Hematopoietic multipotent progenitor cell (in vitro differentiated cells): ENCODE results near the gene PLA2G12B. TPM values are rescaled to one million over a fixed set of nuclear protein-coding genes. Genes with fewer than 3 reads are reported as not detected.
"Not testable (repeated sequence)": the region's sequence is repeated elsewhere in the genome, so short reads cannot be mapped to it uniquely, and the experiment has no call there.

Source experiments
- DNase-seq, 3 donors: peaks; one replicate each; pipeline ENCODE4 v3.0.0-alpha.2; 2011 to 2015; ENCODE audit warnings: low read depth in 2 of 3, low spot score in 2 of 3
- total RNA-seq: library from RNA; depleted of rRNA; stranded (reverse); fragments of >200 nt; gene quantifications from one replicate; pipeline ENCODE4 v1.2.3, GENCODE V29; 2012

The PLA2G12B gene, protein sequence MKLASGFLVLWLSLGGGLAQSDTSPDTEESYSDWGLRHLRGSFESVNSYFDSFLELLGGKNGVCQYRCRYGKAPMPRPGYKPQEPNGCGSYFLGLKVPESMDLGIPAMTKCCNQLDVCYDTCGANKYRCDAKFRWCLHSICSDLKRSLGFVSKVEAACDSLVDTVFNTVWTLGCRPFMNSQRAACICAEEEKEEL
- total RNA-seq, result not detected

GRCh38 chr10:72954596-72955554 is at the start of gene PLA2G12B:
TSS of gene PLA2G12B (minus strand) at chr10:72954806. CDS start at chr10:72954685, 121 bp downstream.
- no peak for DNase-seq

DNA sequence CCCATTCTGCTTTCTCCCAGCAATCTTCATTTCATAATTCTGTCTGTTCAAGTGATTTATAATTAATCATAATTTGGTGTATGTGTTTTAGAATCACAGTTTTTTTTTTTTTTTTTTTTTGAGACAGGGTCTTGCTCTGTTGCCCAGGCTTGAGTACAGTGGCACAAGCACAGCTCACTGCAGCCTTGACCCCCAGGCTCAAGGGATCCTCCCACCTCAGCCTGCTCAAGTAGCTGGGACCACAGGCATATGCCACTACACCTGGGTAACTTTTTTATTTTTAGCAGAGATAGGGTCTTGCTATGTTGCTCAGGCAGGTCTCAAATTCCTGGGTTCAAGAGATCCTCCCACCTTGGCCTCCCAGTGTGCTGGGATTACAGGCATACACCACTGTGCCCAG is 49.2 kb upstream of the PLA2G12B start:
- no peak for DNase-seq

DNA sequence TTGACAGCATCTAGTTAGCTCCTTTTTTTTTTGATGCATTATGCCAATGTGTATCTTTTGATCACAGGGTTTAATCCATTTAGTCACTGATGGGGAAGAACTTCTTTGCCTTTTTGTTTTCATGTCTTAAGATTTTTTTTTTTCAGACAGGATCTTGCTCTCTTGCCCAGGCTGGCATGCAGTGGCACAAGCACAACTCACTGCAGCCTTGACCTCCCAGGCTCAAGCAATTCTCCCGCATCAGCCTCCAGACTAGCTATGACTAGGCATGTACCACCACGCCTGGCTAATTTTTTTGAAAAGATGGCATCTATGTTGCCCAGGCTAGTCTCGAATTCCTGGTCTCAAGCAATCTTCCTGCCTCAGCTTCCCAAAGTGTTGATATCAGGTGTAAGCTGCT is 46.4 kb upstream of the PLA2G12B start:
- no peak for DNase-seq

DNA sequence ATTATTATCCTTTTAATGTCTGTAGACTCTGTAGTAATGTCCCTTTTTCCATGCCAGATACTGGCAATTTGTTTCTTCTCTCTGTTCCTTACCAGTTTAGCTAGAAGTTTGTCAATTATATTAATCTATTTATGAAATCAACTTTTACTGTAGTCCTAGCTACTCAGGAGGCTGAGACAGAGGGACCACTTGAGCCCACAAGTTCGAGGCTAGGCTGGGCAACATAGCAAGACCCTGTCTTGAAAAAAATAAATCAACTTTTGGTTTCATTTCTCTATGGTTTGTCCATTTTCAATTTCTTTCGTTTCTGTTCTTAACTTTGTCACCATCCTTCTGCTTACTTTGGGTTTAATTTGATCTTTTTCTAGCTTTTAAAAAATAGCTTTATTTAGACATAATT is 42.5 kb upstream of the PLA2G12B start:
- no peak for DNase-seq

DNA sequence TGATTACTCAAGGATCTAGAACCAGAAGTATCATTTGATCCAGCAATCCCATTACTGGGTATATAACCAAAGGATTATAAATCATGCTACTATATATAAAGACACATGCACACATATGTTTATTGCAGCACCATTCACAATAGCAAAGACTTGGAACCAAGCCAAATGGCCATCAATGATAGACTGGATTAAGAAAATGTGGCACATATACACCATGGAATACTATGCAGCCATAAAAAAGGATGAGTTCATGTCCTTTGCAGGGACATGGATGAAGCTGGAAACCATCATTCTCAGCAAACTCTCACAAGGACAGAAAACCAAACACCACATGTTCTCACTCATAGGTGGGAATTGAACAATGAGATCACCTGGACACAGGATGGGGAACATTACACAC is 40.9 kb upstream of the PLA2G12B start:
- not testable (repeated sequence) for DNase-seq

GRCh38 chr10:72989771-72990170 is 35.2 kb upstream of the PLA2G12B start:
- DNase-seq, result not testable (repeated sequence)

DNA sequence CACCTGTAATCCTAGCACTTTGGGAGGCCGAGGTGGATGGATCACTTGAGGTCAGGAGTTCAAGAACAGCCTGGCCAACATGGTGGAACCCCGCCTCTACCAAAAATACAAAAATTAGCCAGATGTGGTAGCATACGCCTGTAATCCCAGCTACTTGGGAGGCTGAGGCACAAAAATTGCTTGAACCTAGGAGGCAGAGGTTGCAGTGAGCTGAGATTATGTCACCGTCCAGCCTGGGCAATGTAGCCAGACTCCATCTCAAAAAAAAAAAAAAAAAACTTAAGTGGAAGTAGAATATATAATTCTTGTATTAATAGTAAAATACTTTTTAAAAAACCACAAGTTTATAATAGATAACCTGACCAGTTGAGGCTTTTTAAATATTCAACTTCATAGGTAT is 30.0 kb upstream of the PLA2G12B start:
- DNase-seq, result not testable (repeated sequence)

DNA sequence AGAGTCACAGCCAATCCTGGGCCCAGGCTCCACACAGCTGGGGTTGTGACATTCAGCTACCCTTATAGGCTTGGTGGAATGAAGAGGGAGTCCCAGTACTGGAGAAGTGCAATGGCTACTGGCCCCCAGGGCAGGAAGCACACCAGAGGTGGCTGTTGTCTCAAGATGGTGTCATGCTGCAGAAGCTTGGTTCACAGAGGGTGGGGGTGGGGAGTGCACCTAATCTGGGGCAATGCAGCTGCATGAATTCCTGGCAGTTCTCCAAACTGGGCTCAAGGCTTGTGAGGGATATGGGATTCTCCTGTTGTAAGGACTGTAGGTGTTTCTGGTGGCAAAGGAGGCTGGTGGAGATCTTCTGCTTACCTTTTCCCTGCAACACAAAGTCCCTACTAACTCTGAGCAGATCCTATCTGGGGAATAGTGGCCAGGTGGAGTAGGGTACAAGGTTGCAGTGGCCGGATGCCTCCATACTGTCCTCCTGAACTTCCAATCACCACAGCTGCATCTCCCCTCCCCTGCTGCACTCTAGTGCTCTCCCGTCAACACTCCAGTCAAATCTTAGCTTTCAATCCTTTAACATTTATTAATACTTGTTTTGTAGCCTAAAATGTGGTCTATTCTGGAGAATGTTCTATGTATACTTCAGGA is 27.4 kb upstream of the PLA2G12B start:
- no peak for DNase-seq

DNA sequence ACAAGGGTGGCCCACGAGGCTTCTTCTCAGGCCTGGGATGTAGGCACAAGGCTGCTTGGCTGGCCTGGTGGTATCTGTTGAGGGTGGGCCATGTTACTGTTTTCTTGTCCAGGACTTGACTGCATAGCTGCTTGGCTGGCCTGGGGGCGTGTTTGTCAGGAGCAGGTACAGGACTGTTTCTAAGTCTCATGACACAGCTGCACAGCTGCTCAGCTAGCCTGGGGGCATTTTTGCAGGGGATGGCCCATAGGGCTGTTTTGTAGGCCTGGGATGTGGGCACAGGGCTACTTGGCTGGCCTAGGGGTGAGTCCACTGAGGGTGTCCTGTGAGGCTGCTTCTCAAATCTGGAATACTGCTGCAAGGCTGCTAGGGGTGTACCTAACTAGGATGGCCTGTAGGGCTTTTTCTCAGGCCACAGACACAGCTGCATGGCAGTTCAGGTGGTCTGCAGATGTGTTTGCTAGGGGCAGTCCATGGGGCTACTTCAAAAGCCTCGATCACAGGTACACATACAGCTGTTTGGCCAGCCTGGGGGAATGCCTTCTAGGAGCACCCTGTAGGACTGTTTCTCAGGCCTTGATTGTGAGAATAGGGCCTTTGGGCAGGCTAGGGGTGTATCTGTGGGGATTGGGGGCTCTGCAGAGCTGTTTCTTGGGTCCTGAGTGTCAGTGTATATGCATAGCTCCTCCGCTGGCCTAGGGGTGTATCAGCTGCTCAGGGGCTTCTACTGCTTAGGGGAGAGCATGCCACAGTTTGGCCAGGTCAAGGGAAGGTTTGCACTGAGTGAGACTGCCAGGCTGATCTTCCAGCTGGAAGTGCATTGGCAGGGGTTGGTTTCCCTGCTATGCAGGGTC is 26.6 kb upstream of the PLA2G12B start:
- no peak for DNase-seq

DNA sequence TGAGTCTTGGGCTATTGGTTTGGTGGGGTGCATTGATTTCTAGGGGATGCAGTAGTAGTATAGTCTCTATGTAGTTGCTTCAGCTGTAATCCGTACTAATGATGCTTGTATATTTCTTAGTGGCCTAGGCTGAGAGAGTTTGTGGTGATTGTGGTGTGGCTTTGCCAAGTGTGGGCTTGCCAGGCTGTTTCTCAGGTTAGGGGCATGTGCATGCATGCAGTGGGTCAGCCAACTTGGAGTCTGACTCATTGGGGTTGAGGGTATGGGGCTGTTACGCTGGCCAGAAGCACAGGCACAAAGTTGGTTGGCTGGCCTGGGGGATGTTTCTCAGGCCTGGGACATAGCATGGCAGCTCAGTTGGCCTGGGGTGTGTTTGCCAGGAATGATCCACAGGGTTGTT is 25.7 kb upstream of the PLA2G12B start:
- no peak for DNase-seq

- no peak for DNase-seq
Measured at GRCh38 chr10:72979709-72980108, 25.1 kb upstream of the PLA2G12B start.

- DNase-seq, result no peak
Measured at GRCh38 chr10:72976886-72977285, 22.3 kb upstream of the PLA2G12B start.

GRCh38 chr10:72956001-72956400 is 1.4 kb upstream of the PLA2G12B start:
- DNase-seq, result no peak

DNA sequence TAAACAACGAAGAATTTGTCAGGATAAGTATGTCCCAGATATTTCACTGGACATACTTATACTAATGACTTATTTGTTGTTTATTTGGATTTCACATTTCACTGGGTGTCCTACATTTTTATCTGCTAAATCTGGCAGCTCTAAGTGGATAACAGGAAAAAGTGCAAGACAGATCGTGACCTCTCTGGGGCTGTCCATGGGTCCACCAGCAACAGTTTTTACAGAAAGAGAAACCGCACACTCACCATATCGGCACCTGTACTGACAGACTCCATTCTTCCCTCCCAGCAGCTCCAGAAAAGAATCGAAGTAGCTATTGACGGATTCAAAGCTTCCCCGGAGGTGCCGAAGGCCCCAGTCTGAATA is 393 bp downstream of the PLA2G12B start:
- no peak for DNase-seq

DNA sequence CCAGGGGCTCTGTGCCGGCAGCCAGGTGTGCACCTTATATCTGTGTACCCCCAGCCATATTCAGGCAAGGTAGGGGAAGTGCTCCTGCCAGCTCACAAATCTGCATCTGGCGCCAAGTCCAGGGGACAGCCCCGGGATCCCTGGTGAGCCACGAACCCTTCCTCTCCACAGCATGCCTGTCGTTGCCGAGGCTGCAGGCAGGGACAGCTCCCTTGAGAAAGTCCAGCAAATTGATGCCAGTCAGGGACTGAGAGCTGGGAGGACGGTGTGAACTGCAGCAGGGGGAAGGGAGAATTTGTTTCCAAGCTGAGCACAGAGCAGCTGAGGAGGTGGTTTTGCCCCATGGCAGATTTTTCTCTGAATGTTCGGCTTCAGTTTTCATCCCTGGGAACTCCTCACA is 919 bp downstream of the PLA2G12B start:
- no peak for DNase-seq

DNA sequence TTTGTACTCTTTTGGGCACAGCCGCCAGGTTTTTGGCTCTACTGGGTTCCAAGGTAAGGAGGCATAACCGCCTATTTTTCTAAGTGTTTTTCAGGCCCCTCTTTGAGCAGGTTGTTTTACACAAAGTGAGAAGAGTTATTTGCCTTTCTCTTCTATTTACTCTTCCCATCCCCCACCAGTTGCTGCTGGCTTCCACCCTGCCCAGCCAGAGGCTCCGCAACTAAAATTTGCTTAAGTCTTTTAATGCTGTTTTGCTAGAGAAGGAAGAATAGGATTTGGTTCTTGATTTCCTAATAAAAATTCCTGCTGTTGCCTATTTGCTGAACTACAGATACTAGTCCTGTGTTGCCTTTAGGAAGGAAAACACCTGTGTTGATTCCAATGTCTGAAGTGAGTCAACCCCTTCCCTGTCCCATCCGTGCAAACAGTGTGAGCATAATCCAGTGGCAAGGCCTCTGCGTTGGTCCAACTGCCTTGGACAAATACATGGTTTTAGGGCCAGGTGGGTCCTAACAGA is 1.9 kb downstream of the PLA2G12B start:
- no peak for DNase-seq

DNA sequence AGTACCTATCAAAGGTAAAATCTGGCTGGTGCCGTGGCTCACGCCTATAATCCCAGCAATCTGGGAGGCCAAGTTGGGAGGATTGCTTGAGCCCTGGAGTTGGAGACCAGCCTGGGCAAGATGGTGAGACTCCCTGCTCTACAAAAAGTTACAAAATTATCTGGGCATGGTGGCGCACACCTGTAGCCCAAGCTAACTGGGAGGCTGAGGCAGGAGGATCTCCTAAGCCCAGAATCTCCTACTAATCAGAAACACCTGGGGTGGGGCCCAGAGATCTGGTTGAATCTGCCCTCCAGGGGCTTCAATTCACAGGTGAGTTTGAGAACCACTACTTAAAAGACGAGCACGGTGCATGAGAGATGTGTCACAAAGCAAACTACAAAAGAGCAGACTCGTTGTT is 2.4 kb downstream of the PLA2G12B start:
- no peak for DNase-seq

DNA sequence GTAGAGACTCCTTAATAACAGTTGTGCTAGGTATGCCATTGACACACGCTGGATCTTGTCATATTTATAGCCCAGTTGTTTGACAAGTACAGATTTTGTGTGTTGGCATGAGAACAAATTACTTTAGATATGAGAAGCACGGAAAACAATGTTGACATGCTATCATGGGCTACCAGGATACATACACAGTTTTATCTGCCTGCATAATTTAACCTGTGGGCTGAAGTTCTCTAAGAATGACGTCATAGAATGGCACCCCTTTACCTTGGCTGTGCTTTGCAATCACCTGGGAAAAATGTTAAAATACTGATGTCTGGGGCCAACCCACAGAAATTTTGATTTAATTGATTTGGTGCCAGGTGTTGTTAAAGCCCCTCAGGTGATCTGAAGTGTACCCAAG is 2.8 kb downstream of the PLA2G12B start:
- no peak for DNase-seq

GRCh38 chr10:72948762-72949161 is 5.8 kb downstream of the PLA2G12B start:
- DNase-seq, result no peak

GRCh38 chr10:72946963-72947362 is 7.6 kb downstream of the PLA2G12B start:
- no peak for DNase-seq
